GM23338 (cell line): ENCODE data around the gene SLC24A4. TPM values are rescaled to one million over a fixed set of nuclear protein-coding genes. Genes with fewer than 3 reads are reported as not detected.

ENCODE experiments used
- ATAC-seq: fragments of 200-7000 bp; cut with Tn5 transposase; 3 replicates; pipeline ENCODE4 v1.9.1; 2020
- DNase-seq: peaks from one replicate; pipeline ENCODE4 v3.0.0-alpha.2; 2015; ENCODE audit warnings: low spot score
- H2AFZ ChIP-seq: fragments of 200-600 bp; sonication (generic); 2 replicates; pipeline ENCODE4 v1.8.0; 2016; ENCODE audit warnings: antibody characterized with exemption, mild to moderate bottlenecking, moderate library complexity
- H3F3A ChIP-seq: fragments of 200-600 bp; sonication (generic); replicated peaks from 2 replicates; pipeline ENCODE4 v1.8.0; 2017; ENCODE audit warnings: antibody characterized with exemption, mixed run types, low read depth
- H3K27ac ChIP-seq: fragments of 200-600 bp; sonication (generic); 2 replicates; pipeline ENCODE4 v1.6.1; 2016; ENCODE audit warnings: low read depth
- H3K27me3 ChIP-seq: fragments of 200-600 bp; sonication (generic); 2 replicates; pipeline ENCODE4 v1.8.0; 2016; ENCODE audit warnings: mild to moderate bottlenecking, mixed run types, moderate library complexity; ENCODE audit not compliant: insufficient read depth
- H3K36me3 ChIP-seq: fragments of 200-600 bp; sonication (generic); 2 replicates; pipeline ENCODE4 v1.8.0; 2016; ENCODE audit warnings: mild to moderate bottlenecking; ENCODE audit not compliant: insufficient read depth
- H3K4me1 ChIP-seq: fragments of 200-600 bp; sonication (generic); 2 replicates; pipeline ENCODE4 v1.8.0; 2016; ENCODE audit warnings: mild to moderate bottlenecking, moderate library complexity; ENCODE audit not compliant: insufficient read depth
- H3K4me2 ChIP-seq: fragments of 200-600 bp; sonication (generic); 2 replicates; pipeline ENCODE4 v1.7.1; 2017; ENCODE audit warnings: mixed run types
- H3K4me3 ChIP-seq: fragments of 200-600 bp; sonication (generic); 2 replicates; pipeline ENCODE4 v1.6.1; 2016; ENCODE audit warnings: mixed run types
- H3K79me2 ChIP-seq: fragments of 200-600 bp; sonication (generic); replicated peaks from 2 replicates; pipeline ENCODE4 v1.8.0; 2017; ENCODE audit warnings: mild to moderate bottlenecking; ENCODE audit not compliant: insufficient read depth
- H3K9me2 ChIP-seq: fragments of 200-600 bp; sonication (generic); 2 replicates; pipeline ENCODE4 v1.8.0; 2017; ENCODE audit not compliant: insufficient read depth
- H4K20me1 ChIP-seq: fragments of 200-600 bp; sonication (generic); replicated peaks from 2 replicates; pipeline ENCODE4 v1.8.0; 2017; ENCODE audit warnings: mild to moderate bottlenecking; ENCODE audit not compliant: insufficient read depth
- H3K27ac Mint-ChIP-seq: 2 replicates; pipeline ENCODE4 v1.8.0; 2020; ENCODE audit warnings: inconsistent platforms, mild to moderate bottlenecking, moderate library complexity, mixed read lengths
- H3K27me3 Mint-ChIP-seq: 3 replicates; pipeline ENCODE4 v1.8.0; 2022; ENCODE audit warnings: low read depth, mild to moderate bottlenecking, moderate library complexity, mixed read lengths, inconsistent platforms; ENCODE audit not compliant: insufficient read depth, poor library complexity
- H3K36me3 Mint-ChIP-seq: 3 replicates; pipeline ENCODE4 v1.8.0; 2021; ENCODE audit warnings: low read depth, mild to moderate bottlenecking, inconsistent platforms, moderate library complexity, mixed read lengths
- H3K4me1 Mint-ChIP-seq: 3 replicates; pipeline ENCODE4 v1.8.0; 2020; ENCODE audit warnings: mild to moderate bottlenecking, inconsistent platforms, mixed read lengths
- H3K4me3 Mint-ChIP-seq: 3 replicates; pipeline ENCODE4 v1.8.0; 2021; ENCODE audit warnings: moderate library complexity, mild to moderate bottlenecking, inconsistent platforms, mixed read lengths
- H3K9me3 Mint-ChIP-seq: 3 replicates; pipeline ENCODE4 v1.8.0; 2020; ENCODE audit warnings: moderate library complexity, mild to moderate bottlenecking, inconsistent platforms, mixed read lengths
- EZH2phosphoT487 ChIP-seq: fragments of 200-600 bp; sonication (generic); IDR thresholded peaks from one replicate; pipeline ENCODE4 v1.8.1; 2018; ENCODE audit warnings: antibody characterized with exemption; ENCODE audit not compliant: unreplicated experiment
- NANOG ChIP-seq: IDR thresholded peaks from 2 replicates; pipeline ENCODE4 v1.6.1; 2016; ENCODE audit warnings: antibody characterized with exemption, borderline replicate concordance
- POLR2AphosphoS5 ChIP-seq: IDR thresholded peaks from 2 replicates; pipeline ENCODE4 v1.6.1; 2016; ENCODE audit warnings: antibody characterized with exemption, low read depth
- STAT1 ChIP-seq: IDR thresholded peaks from one replicate; pipeline ENCODE4 v1.6.1; 2016; ENCODE audit warnings: antibody characterized with exemption; ENCODE audit not compliant: unreplicated experiment
- ZNF331 ChIP-seq: fragments of 250-450 bp; sonication (Bioruptor Pico); IDR thresholded peaks from 2 replicates; pipeline ENCODE4 v1.5.0; 2020; ENCODE audit warnings: low read depth, mild to moderate bottlenecking, moderate library complexity
- polyA plus RNA-seq: library from polyadenylated mRNA; unstranded; fragments of >200 nt; fragmentation: Nextera tagmentation; extraction: Ambion mirVana; gene quantifications from 2 replicates; pipeline ENCODE4 v1.2.1, GENCODE V29; 2016
- total RNA-seq: library from RNA; depleted of rRNA; stranded (reverse); fragments of >200 nt; shearing (Covaris generic); gene quantifications from 2 replicates; pipeline ENCODE4 v1.2.3, GENCODE V29; 2014
- TF ChIP-seq, protein P1 (sequence below): fragments of 250-450 bp; sonication (Bioruptor Pico); IDR thresholded peaks from 2 replicates; pipeline ENCODE4 v1.5.0; 2020; ENCODE audit warnings: mild to moderate bottlenecking, moderate library complexity
- TF ChIP-seq, protein P2 (sequence below), 2 experiments: fragments of 200-600 bp in 1 of 2; sonication (generic) in 1 of 2; conservative IDR thresholded peaks; 2 replicates each; pipeline versions ENCODE4 v1.5.1 to v1.6.1; 2016 to 2017; ENCODE audit warnings: antibody characterized with exemption in 2 of 2, low read depth in 2 of 2, mild to moderate bottlenecking in 2 of 2, moderate library complexity in 1 of 2
- TF ChIP-seq, protein P3 (sequence below): IDR thresholded peaks from 2 replicates; pipeline ENCODE4 v1.6.1; 2016; ENCODE audit warnings: antibody characterized with exemption

The SLC24A4 gene
- total and polyA plus RNA-seq, 2 experiments from 2014 or later: 0.06 to 0.38 TPM

DNA sequence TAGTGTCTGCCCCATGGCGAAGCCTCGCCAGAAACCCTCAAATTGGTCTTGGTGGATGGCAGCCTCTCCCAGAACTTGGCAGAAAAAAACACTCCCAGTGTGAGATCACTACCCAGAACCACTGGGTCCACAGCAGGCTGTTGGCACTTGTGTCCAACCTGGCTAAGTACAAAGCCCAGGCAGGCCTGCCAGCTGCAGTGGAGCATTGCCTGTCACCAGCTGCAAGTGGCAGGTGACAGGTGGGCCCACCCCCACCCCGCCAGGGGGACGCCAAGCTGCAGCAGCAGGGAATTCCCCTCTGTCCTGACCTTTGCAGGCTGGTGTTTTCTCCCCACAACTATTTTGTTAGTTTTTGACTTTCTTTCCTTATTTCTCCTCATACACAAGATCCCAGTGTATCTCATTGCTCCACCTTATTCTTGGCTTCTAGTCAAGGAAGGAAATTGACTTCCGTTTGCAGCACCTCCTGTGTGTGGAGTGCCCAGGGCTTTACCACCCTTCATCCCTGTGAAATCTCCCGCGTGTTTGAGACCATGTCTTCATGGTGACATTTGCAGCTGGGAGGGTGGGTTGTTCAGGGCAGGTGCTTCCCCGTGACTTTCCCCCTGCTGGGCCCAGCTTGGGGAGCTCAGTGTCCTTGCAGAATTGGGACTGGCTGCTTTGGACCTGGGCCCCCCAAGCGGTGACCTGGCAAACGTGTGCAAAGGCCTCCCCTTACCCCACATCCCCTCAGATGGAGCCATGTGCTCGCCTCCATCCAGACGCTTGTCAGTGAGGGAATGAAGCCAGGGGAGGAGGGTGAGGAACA, 116.8 kb downstream of the SLC24A4 start (continued):
- TF ChIP-seq, protein P1, sequence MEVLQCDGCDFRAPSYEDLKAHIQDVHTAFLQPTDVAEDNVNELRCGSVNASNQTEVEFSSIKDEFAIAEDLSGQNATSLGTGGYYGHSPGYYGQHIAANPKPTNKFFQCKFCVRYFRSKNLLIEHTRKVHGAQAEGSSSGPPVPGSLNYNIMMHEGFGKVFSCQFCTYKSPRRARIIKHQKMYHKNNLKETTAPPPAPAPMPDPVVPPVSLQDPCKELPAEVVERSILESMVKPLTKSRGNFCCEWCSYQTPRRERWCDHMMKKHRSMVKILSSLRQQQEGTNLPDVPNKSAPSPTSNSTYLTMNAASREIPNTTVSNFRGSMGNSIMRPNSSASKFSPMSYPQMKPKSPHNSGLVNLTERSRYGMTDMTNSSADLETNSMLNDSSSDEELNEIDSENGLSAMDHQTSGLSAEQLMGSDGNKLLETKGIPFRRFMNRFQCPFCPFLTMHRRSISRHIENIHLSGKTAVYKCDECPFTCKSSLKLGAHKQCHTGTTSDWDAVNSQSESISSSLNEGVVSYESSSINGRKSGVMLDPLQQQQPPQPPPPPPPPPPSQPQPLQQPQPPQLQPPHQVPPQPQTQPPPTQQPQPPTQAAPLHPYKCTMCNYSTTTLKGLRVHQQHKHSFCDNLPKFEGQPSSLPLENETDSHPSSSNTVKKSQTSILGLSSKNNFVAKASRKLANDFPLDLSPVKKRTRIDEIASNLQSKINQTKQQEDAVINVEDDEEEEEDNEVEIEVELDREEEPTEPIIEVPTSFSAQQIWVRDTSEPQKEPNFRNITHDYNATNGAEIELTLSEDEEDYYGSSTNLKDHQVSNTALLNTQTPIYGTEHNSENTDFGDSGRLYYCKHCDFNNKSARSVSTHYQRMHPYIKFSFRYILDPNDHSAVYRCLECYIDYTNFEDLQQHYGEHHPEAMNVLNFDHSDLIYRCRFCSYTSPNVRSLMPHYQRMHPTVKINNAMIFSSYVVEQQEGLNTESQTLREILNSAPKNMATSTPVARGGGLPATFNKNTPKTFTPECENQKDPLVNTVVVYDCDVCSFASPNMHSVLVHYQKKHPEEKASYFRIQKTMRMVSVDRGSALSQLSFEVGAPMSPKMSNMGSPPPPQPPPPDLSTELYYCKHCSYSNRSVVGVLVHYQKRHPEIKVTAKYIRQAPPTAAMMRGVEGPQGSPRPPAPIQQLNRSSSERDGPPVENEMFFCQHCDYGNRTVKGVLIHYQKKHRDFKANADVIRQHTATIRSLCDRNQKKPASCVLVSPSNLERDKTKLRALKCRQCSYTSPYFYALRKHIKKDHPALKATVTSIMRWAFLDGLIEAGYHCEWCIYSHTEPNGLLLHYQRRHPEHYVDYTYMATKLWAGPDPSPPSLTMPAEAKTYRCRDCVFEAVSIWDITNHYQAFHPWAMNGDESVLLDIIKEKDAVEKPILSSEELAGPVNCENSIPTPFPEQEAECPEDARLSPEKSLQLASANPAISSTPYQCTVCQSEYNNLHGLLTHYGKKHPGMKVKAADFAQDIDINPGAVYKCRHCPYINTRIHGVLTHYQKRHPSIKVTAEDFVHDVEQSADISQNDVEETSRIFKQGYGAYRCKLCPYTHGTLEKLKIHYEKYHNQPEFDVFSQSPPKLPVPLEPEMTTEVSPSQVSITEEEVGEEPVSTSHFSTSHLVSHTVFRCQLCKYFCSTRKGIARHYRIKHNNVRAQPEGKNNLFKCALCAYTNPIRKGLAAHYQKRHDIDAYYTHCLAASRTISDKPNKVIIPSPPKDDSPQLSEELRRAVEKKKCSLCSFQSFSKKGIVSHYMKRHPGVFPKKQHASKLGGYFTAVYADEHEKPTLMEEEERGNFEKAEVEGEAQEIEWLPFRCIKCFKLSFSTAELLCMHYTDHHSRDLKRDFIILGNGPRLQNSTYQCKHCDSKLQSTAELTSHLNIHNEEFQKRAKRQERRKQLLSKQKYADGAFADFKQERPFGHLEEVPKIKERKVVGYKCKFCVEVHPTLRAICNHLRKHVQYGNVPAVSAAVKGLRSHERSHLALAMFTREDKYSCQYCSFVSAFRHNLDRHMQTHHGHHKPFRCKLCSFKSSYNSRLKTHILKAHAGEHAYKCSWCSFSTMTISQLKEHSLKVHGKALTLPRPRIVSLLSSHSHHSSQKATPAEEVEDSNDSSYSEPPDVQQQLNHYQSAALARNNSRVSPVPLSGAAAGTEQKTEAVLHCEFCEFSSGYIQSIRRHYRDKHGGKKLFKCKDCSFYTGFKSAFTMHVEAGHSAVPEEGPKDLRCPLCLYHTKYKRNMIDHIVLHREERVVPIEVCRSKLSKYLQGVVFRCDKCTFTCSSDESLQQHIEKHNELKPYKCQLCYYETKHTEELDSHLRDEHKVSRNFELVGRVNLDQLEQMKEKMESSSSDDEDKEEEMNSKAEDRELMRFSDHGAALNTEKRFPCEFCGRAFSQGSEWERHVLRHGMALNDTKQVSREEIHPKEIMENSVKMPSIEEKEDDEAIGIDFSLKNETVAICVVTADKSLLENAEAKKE (CRISPR knock-in tag): no peak
- TF ChIP-seq STAT1: no peak

DNA sequence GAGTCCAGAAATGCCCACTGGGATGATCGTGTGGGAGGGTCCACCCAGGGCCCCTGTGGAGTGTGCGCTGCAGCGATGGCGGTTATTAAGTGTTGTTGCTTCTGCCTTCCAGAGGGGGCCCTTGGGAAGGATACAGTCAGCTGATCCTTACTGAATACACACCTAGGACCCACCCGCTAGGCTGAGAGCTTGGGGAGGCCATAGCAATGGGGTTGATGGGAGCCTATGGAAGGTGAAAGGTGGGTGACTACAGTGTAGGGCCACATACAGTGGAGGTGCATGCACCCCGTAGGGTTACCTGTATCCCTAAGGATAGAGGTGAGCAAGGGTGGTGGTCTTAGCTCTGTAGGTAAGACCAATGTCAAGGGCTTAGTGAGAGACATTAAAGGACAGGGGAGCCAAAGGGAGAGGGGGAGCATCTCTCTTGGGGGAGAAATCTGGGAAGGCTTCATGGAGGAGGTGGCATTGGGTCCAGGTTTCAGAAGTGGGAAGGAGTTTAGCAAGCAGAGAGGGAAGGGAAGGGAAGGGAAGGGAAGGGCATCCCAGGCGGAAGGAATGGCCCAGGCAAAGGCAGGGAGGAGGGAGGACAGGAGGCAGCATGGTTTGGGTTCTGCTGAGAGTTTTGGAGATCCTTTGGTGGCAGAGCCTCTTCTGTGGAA, 117.5 kb downstream of the SLC24A4 start:
- no peak for ATAC-seq
- Histone ChIP-seq H3K4me1 (no peaks in the 10 kb centered on the region), H2AFZ (no peak overlapping the region), H3K36me3 (no peaks in the 10 kb centered on the region), H3K4me2 (no peak overlapping the region), H3K27ac (no peak overlapping the region), H3K27me3 (no peaks in the 10 kb centered on the region), H3F3A (no peaks in the 10 kb centered on the region), H3K9me2 (no peaks in the 10 kb centered on the region), H3K4me3 (no peak overlapping the region), H4K20me1 (no peaks in the 10 kb centered on the region), H3K79me2 (no peaks in the 10 kb centered on the region)
- Mint-ChIP-seq H3K4me3 (no peak overlapping the region), H3K9me3 (0 out of 3 replicates have a peak, but pooled peaks cover 1% of the 10 kb centered on the region), H3K4me1 (no peaks in the 10 kb centered on the region), H3K27ac (no peak overlapping the region), H3K36me3 (no peaks in the 10 kb centered on the region), H3K27me3 (peaks cover 8% of the 10 kb centered on the region)
- no peak for DNase-seq
- TF ChIP-seq, protein P2, sequence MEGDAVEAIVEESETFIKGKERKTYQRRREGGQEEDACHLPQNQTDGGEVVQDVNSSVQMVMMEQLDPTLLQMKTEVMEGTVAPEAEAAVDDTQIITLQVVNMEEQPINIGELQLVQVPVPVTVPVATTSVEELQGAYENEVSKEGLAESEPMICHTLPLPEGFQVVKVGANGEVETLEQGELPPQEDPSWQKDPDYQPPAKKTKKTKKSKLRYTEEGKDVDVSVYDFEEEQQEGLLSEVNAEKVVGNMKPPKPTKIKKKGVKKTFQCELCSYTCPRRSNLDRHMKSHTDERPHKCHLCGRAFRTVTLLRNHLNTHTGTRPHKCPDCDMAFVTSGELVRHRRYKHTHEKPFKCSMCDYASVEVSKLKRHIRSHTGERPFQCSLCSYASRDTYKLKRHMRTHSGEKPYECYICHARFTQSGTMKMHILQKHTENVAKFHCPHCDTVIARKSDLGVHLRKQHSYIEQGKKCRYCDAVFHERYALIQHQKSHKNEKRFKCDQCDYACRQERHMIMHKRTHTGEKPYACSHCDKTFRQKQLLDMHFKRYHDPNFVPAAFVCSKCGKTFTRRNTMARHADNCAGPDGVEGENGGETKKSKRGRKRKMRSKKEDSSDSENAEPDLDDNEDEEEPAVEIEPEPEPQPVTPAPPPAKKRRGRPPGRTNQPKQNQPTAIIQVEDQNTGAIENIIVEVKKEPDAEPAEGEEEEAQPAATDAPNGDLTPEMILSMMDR (conservative IDR thresholded peaks at IDR 0.05; ENCODE audit: low read depth in 2 of 2): no peak
- TF ChIP-seq NANOG (no peak), POLR2AphosphoS5 (no peak), EZH2phosphoT487 (no peak), ZNF331 (CRISPR knock-in tag) (no peak), STAT1 (no peak)
- TF ChIP-seq, protein P3, sequence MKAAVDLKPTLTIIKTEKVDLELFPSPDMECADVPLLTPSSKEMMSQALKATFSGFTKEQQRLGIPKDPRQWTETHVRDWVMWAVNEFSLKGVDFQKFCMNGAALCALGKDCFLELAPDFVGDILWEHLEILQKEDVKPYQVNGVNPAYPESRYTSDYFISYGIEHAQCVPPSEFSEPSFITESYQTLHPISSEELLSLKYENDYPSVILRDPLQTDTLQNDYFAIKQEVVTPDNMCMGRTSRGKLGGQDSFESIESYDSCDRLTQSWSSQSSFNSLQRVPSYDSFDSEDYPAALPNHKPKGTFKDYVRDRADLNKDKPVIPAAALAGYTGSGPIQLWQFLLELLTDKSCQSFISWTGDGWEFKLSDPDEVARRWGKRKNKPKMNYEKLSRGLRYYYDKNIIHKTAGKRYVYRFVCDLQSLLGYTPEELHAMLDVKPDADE: no peak
